SK-N-MC (cell line): ENCODE data around the gene CYP21A2.
"Not testable (repeated sequence)": the region's sequence is repeated elsewhere in the genome, so short reads cannot be mapped to it uniquely, and the experiment has no call there.

ENCODE experiments used
- EZH2 ChIP-seq: fragments of 200-600 bp; sonication (generic); IDR thresholded peaks from one replicate; pipeline ENCODE4 v1.6.1; 2017; ENCODE audit warnings: antibody characterized with exemption
- FOXP2 ChIP-seq: optimal IDR thresholded peaks from 2 replicates; pipeline ENCODE3; 2011; ENCODE audit warnings: mild to moderate bottlenecking, moderate library complexity; ENCODE audit not compliant: insufficient read depth; ENCODE audit errors: extremely low read length, control extremely low read depth
- POLR2AphosphoS5 ChIP-seq: IDR thresholded peaks from 2 replicates; pipeline ENCODE4 v1.6.1; 2012; ENCODE audit warnings: mild to moderate bottlenecking, low read depth, low read length, borderline replicate concordance

DNA sequence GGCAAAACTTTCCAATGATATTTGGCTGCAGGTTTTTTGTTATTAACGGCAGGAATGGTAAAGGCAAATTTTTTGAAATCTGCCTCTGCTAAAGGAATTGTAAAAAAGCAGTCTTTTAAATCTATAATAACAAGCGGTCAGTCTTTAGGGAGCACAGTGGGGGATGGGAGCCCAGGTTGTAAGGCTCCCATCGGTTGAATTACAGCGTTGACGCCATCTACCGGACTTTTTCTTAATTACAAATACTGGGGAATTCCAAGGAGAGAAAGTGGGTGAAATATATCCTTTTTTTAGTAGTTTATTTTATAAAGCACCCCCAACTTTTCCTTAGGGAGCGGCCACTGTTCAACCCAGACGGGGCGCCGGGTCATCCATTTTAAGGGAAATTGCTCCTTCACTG lies 48.9 kb upstream of the CYP21A2 start:
- TF ChIP-seq POLR2AphosphoS5, EZH2, FOXP2: not testable (repeated sequence)
